Hematopoietic multipotent progenitor cell treated with erythropoietin and hydrocortisone succinate and interleukin-3 and kit ligand, for 15 days (in vitro differentiated cells): Measurements from ENCODE around the gene FLRT1.

ENCODE experiments used
- DNase-seq: peaks from one replicate; pipeline ENCODE4 v3.0.0-alpha.2; 2015; ENCODE audit warnings: low spot score

The FLRT1 gene

GRCh38 chr11:64023712-64024710, 11.7 kb upstream of the FLRT1 start:
- no peak for DNase-seq

- DNase-seq, result no peak
Measured at GRCh38 chr11:64025205-64025604, 10.5 kb upstream of the FLRT1 start.

- no peak for DNase-seq
Measured at GRCh38 chr11:64026575-64027205, 9.0 kb upstream of the FLRT1 start.

GRCh38 chr11:64027651-64028397, 7.9 kb upstream of the FLRT1 start:
- DNase-seq, result no peak

- DNase-seq, result no peak
Measured at GRCh38 chr11:64028398-64029115, 7.2 kb upstream of the FLRT1 start.

- no peak for DNase-seq
Measured at GRCh38 chr11:64029773-64030172, 6.0 kb upstream of the FLRT1 start.

GRCh38 chr11:64031001-64031400, 4.7 kb upstream of the FLRT1 start:
- DNase-seq, result no peak

GRCh38 chr11:64032050-64032449, 3.7 kb upstream of the FLRT1 start:
- DNase-seq, result no peak

GRCh38 chr11:64034411-64034811, 1.3 kb upstream of the FLRT1 start:
- no peak for DNase-seq

GRCh38 chr11:64035081-64035524, 628 bp upstream of the FLRT1 start:
- DNase-seq, result no peak

GRCh38 chr11:64036087-64037026, 626 bp downstream of the FLRT1 start:
- DNase-seq, result no peak

- DNase-seq, result no peak
Measured at GRCh38 chr11:64037027-64037634, 1.4 kb downstream of the FLRT1 start.

GRCh38 chr11:64038500-64038899, 2.8 kb downstream of the FLRT1 start:
- DNase-seq, result no peak

GRCh38 chr11:64039012-64039665, 3.4 kb downstream of the FLRT1 start:
- DNase-seq, result no peak

GRCh38 chr11:64040684-64041322, 5.1 kb downstream of the FLRT1 start:
- DNase-seq, result no peak

- DNase-seq, result no peak
Measured at GRCh38 chr11:64041846-64042245, 6.1 kb downstream of the FLRT1 start.

- no peak for DNase-seq
Measured at GRCh38 chr11:64042301-64042700, 6.6 kb downstream of the FLRT1 start.

- no peak for DNase-seq
Measured at GRCh38 chr11:64043545-64043944, 7.8 kb downstream of the FLRT1 start.

- DNase-seq, result no peak
Measured at GRCh38 chr11:64044730-64045393, 9.1 kb downstream of the FLRT1 start.
